OCI-LY3 (cell line): ENCODE results near the gene NDUFAF3.

ENCODE experiments used
- H2AFZ ChIP-seq: fragments of 200-600, 300-600 bp; shearing (Covaris generic); 2 replicates; pipeline ENCODE4 v1.6.0; 2014; ENCODE audit warnings: antibody characterized with exemption, low read depth, low read length
- H3K27ac ChIP-seq: fragments of 200-600, 300-600 bp; sonication (generic); 2 replicates; pipeline ENCODE4 v1.5.1; 2014; ENCODE audit warnings: mild to moderate bottlenecking, low read length, moderate library complexity, mixed read lengths
- H3K27me3 ChIP-seq: fragments of 200-600, 300-600 bp; sonication (generic); 2 replicates; pipeline ENCODE4 v1.6.1; 2014; ENCODE audit warnings: low read depth, low read length, mixed read lengths
- H3K36me3 ChIP-seq: fragments of 200-600, 300-600 bp; sonication (generic); replicated peaks from 2 replicates; pipeline ENCODE3; 2014; ENCODE audit warnings: low read depth, low read length, mixed read lengths
- H3K4me1 ChIP-seq: fragments of 300-600, 200-600 bp; sonication (generic); 2 replicates; pipeline ENCODE4 v1.6.1; 2014; ENCODE audit warnings: low read length, mixed read lengths
- H3K4me2 ChIP-seq: fragments of 200-600, 300-600 bp; sonication (generic); 2 replicates; pipeline ENCODE4 v1.6.1; 2014; ENCODE audit warnings: low read length, mixed read lengths
- H3K4me3 ChIP-seq: fragments of 300-600, 200-600 bp; sonication (generic); 2 replicates; pipeline ENCODE4 v1.5.1; 2014; ENCODE audit warnings: antibody characterized with exemption, mild to moderate bottlenecking, low read length, moderate library complexity
- H3K79me2 ChIP-seq: fragments of 300-600, 200-600 bp; shearing (Covaris generic); 2 replicates; pipeline ENCODE4 v1.6.1; 2014; ENCODE audit warnings: mild to moderate bottlenecking, low read length, mixed read lengths
- H3K9ac ChIP-seq: fragments of 300-600, 200-600 bp; shearing (Covaris generic); 2 replicates; pipeline ENCODE4 v1.6.0; 2014; ENCODE audit warnings: mild to moderate bottlenecking, low read length, moderate library complexity
- H3K9me3 ChIP-seq: fragments of 200-600, 300-600 bp; shearing (Covaris generic); 2 replicates; pipeline ENCODE4 v1.6.1; 2014; ENCODE audit warnings: low read length, mixed read lengths; ENCODE audit not compliant: insufficient read depth
- H4K20me1 ChIP-seq: fragments of 200-600, 300-600 bp; sonication (generic); 2 replicates; pipeline ENCODE4 v1.6.1; 2016; ENCODE audit warnings: low read length, mixed read lengths; ENCODE audit not compliant: insufficient read depth
- EZH2phosphoT487 ChIP-seq: fragments of 200-600 bp; shearing (Covaris generic); IDR thresholded peaks from 2 replicates; pipeline ENCODE4 v1.6.1; 2018; ENCODE audit warnings: antibody characterized with exemption, mixed run types, low read depth
- TF ChIP-seq, protein P1 (sequence below): fragments of 200-600, 300-600 bp; sonication (generic); IDR thresholded peaks from 2 replicates; pipeline ENCODE4 v1.5.1; 2014; ENCODE audit warnings: antibody characterized with exemption, low read length, low read depth

Gene NDUFAF3

DNA sequence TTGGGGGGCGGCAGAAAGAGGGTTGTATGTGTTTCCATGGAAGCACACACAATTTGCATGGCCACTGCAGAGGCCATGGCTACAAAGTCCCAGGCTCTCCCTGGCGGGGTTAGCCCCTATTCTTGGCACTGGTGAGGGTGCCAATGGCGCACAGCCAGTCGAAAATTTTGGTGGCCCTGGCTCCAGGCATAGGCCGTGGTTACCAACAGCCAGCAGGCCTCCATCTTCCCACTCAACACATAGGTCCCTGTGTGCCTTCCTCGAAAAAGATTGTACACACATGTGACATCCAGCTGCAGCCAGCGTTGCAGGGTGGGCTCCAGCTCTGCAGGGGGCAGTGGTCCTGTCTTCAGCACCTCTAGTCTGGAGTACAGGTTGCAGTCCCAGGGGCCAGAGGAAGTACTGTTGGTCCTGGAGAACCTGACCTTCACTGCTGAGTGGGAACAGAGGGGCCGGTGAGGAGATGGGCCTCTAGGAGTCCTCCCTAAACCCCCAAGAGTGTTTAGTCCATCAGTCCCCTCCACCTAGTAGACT lies 24.8 kb upstream of the NDUFAF3 start:
- Histone ChIP-seq H2AFZ (no peak overlapping the region), H3K79me2 (0 out of 2 replicates have a peak, but pooled peaks cover 3% of the 10 kb centered on the region), H3K36me3 (peaks cover 10% of the 10 kb centered on the region), H3K9me3 (no peaks in the 10 kb centered on the region), H3K4me2 (no peak overlapping the region), H4K20me1 (0 out of 2 replicates have a peak, but pooled peaks cover 4% of the 10 kb centered on the region), H3K4me1 (no peaks in the 10 kb centered on the region), H3K9ac (no peak overlapping the region), H3K4me3 (no peak overlapping the region), H3K27ac (no peak overlapping the region), H3K27me3 (no peaks in the 10 kb centered on the region)
- TF ChIP-seq, protein P1, sequence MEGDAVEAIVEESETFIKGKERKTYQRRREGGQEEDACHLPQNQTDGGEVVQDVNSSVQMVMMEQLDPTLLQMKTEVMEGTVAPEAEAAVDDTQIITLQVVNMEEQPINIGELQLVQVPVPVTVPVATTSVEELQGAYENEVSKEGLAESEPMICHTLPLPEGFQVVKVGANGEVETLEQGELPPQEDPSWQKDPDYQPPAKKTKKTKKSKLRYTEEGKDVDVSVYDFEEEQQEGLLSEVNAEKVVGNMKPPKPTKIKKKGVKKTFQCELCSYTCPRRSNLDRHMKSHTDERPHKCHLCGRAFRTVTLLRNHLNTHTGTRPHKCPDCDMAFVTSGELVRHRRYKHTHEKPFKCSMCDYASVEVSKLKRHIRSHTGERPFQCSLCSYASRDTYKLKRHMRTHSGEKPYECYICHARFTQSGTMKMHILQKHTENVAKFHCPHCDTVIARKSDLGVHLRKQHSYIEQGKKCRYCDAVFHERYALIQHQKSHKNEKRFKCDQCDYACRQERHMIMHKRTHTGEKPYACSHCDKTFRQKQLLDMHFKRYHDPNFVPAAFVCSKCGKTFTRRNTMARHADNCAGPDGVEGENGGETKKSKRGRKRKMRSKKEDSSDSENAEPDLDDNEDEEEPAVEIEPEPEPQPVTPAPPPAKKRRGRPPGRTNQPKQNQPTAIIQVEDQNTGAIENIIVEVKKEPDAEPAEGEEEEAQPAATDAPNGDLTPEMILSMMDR, result no peak

DNA sequence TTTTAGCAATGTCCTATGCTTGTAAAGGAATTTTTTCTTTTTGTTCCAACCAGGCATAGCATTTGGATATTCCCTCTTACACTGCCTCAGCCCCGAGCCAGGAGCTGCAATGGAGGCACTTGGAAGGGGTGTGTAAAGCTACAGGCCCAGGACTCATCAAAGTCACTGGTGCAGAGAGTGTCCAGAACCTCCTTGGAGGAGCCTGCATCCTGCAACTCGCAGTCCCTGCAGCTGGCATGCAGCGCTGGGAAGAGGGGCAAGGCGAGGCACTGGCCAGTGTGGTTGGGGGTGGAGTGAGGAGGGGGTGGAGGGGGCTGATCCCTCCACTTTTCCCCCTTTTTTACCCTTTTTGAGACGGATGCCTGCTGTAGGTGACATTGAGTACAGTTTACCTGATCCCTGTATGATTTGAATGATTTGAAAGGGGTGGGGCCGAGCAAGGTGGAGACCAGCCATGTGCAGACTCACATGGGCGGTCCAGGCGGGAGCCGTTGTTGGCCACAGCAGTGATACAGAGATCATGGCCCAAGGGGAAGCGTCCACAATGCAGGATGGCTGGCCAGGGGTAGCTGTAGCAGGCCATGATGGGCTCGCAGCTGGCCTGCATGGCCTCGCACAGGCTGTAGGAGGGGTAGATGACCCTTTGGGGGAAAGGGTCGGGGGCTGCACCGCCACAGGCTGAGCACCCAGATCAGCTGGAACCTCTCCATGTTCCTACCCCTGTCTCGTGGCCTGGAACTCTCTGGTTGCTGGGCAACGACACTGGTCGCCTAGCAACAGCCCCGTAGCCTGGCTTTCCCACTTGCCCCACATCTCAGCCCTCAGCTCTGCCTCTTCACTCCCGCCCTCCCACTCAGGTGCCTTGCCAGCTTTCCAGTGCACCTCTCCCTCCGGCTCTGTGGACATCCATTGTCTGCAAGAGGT lies 23.9 kb upstream of the NDUFAF3 start:
- H3K4me1 ChIP-seq, result no peaks in the 10 kb centered on the region

DNA sequence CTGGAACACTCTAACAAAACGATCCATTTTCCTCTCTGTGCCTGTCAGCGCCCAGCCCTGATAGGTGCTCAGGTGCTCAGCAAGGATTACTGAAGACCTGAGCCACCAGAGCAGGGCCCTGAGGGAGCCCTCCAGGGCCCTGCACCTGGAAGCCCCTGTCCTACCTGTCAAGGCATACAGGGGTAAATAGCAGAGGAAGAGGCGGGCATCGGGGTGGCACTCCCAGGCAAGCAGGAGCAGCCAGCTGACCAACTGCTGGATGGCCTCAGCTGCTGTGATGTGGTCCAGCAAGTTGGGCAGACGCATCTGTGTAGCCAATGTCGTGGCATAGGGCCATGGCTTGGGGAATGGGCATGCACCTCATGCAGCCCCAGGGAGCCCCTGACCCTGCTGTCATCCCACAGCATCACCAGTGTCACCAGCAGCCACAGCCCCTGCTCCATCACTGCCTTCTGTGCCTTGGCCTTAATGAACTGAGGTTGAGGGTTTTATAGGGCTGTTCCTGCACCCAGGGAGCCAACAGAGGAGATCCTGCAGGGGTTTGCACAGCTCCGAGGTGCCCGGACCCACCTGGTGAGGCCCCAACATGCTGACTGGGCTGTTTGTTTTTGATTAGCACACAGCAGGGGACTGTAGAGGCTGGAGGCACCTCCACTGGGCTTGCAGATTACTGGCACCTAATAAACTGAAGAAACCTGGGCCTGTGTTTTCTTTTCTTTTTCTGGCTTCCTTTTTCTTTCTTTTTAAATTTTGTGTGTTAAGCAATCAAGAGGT lies 22.6 kb upstream of the NDUFAF3 start:
- no peaks in the 10 kb centered on the region for H3K79me2 ChIP-seq
- peaks cover 6% of the 10 kb centered on the region for H3K36me3 ChIP-seq
- no peaks in the 10 kb centered on the region for H3K27me3 ChIP-seq
- H2AFZ ChIP-seq, result no peak overlapping the region
- H3K9me3 ChIP-seq, result no peaks in the 10 kb centered on the region
- no peak for TF ChIP-seq EZH2phosphoT487
- TF ChIP-seq, protein P1, result no peak
- no peak overlapping the region for H3K4me3 ChIP-seq
- H3K9ac ChIP-seq, result no peak overlapping the region
- no peak overlapping the region for H3K4me2 ChIP-seq
- H4K20me1 ChIP-seq, result 0 out of 2 replicates have a peak, but pooled peaks cover 4% of the 10 kb centered on the region
- no peaks in the 10 kb centered on the region for H3K4me1 ChIP-seq
- H3K27ac ChIP-seq, result no peak overlapping the region

More for the DNA sequence above, 23.9 kb upstream of the NDUFAF3 start:
- TF ChIP-seq, protein P1, result no peak
- no peak for TF ChIP-seq EZH2phosphoT487
- no peak overlapping the region for H3K4me3 ChIP-seq
- H3K27ac ChIP-seq, result no peak overlapping the region
- H3K9ac ChIP-seq, result no peak overlapping the region
- no peaks in the 10 kb centered on the region for H3K79me2 ChIP-seq
- H3K4me2 ChIP-seq, result no peak overlapping the region
- peaks cover 10% of the 10 kb centered on the region for H3K36me3 ChIP-seq
- H3K9me3 ChIP-seq, result no peaks in the 10 kb centered on the region
- 0 out of 2 replicates have a peak, but pooled peaks cover 4% of the 10 kb centered on the region for H4K20me1 ChIP-seq
- H3K27me3 ChIP-seq, result no peaks in the 10 kb centered on the region
- H2AFZ ChIP-seq, result no peak overlapping the region

DNA sequence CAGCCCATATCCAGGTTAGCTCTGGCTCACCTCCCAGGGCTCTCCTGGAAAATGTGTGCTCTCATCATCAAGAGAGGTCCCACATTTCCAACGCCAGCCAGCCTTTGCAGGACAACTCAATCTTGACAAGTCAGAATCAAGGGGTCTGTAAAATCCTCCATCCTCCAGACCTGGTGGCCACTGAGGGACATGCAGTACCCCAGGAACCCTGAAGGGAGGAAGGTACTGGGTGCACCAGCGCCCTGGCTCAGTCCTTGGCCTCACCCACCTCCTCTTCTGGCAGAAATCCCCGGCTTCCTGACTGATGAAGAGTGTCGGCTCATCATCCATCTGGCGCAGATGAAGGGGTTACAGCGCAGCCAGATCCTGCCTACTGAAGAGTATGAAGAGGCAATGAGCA lies 20.8 kb upstream of the NDUFAF3 start:
- Histone ChIP-seq H3K9me3 (no peaks in the 10 kb centered on the region), H3K4me2 (no peak overlapping the region), H3K27me3 (no peaks in the 10 kb centered on the region), H2AFZ (no peak overlapping the region), H4K20me1 (0 out of 2 replicates have a peak, but pooled peaks cover 4% of the 10 kb centered on the region), H3K9ac (no peak overlapping the region), H3K27ac (no peak overlapping the region), H3K4me3 (no peak overlapping the region), H3K36me3 (no peaks in the 10 kb centered on the region), H3K4me1 (peaks cover 2% of the 10 kb centered on the region), H3K79me2 (no peaks in the 10 kb centered on the region)
- TF ChIP-seq, protein P1, result no peak
- TF ChIP-seq EZH2phosphoT487, result no peak
